PC-3 (cell line): ENCODE data around the gene MKLN1. TPM values are rescaled to one million over a fixed set of nuclear protein-coding genes. Genes with fewer than 3 reads are reported as not detected.
A peak's percentile ranks its signal among the peaks of the same experiment; 100 is the strongest.

Source experiments
- ATAC-seq: fragments of 200-7000 bp; cut with Tn5 transposase; 2 replicates; pipeline ENCODE4 v1.9.1; 2020; ENCODE audit warnings: mild to moderate bottlenecking, moderate library complexity
- BruUV-seq: library from RNA; stranded (reverse); fragments of 400-500 nt; replicated peaks from 2 replicates; lab custom pipeline; 2021; lab: Mats Ljungman, UMichigan
- CTCF ChIA-PET: fragments of 300-600 bp; sonication (Branson Sonifier 250); formaldehyde crosslinking; loops from one replicate; lab custom pipeline; 2022; ENCODE audit warnings: antibody characterized with exemption; lab: Charles Lee
- POLR2A ChIA-PET: fragments of 300-600 bp; sonication (Branson Sonifier 250); formaldehyde crosslinking; loops from one replicate; lab custom pipeline; 2022; ENCODE audit warnings: antibody characterized with exemption; ENCODE audit not compliant: unreplicated experiment; lab: Charles Lee
- DNase-seq: peaks from one replicate; pipeline ENCODE4 v3.0.0-alpha.2; 2015
- H2AFZ ChIP-seq: fragments of 300-600 bp; sonication (generic); 2 replicates; pipeline ENCODE4 v1.6.0; 2016; ENCODE audit warnings: antibody characterized with exemption, low read length
- H3F3A ChIP-seq: fragments of 300-600 bp; sonication (generic); one replicate; pipeline ENCODE4 v1.6.0; 2017; ENCODE audit warnings: antibody characterized with exemption, low read length, control low read depth, mild to moderate bottlenecking; ENCODE audit not compliant: unreplicated experiment
- H3K27ac ChIP-seq: fragments of 300-600 bp; sonication (generic); 2 replicates; pipeline ENCODE4 v1.5.1; 2016; ENCODE audit warnings: mild to moderate bottlenecking, low read length
- H3K27me3 ChIP-seq: fragments of 300-600 bp; sonication (generic); 2 replicates; pipeline ENCODE4 v1.6.1; 2016; ENCODE audit warnings: low read length, mixed read lengths
- H3K36me3 ChIP-seq: fragments of 300-600 bp; sonication (generic); 2 replicates; pipeline ENCODE4 v1.6.1; 2016; ENCODE audit warnings: low read depth, mixed run types, low read length, mixed read lengths
- H3K4me1 ChIP-seq: fragments of 300-600 bp; sonication (generic); 2 replicates; pipeline ENCODE4 v1.5.1; 2016; ENCODE audit warnings: low read length; ENCODE audit not compliant: insufficient read depth
- H3K4me2 ChIP-seq: fragments of 300-600 bp; sonication (generic); 2 replicates; pipeline ENCODE4 v1.6.0; 2016; ENCODE audit warnings: low read length
- H3K4me3 ChIP-seq: fragments of 300-600 bp; sonication (generic); 2 replicates; pipeline ENCODE4 v1.5.1; 2016; ENCODE audit warnings: mild to moderate bottlenecking, low read length, mixed read lengths
- H3K79me2 ChIP-seq: fragments of 300-600 bp; sonication (generic); 2 replicates; pipeline ENCODE4 v1.6.1; 2017; ENCODE audit warnings: low read length, mixed read lengths
- H3K9ac ChIP-seq: fragments of 300-600 bp; sonication (generic); 2 replicates; pipeline ENCODE4 v1.6.0; 2016; ENCODE audit warnings: mild to moderate bottlenecking, low read length
- H3K9me2 ChIP-seq: fragments of 300-600 bp; sonication (generic); replicated peaks from 2 replicates; pipeline ENCODE4 v1.6.1; 2016; ENCODE audit warnings: mixed run types, low read length, mixed read lengths
- H3K9me3 ChIP-seq: fragments of 300-600 bp; sonication (generic); 2 replicates; pipeline ENCODE4 v1.6.1; 2016; ENCODE audit warnings: low read length, mixed read lengths
- H4K20me1 ChIP-seq: fragments of 300-600 bp; sonication (generic); 2 replicates; pipeline ENCODE4 v1.6.1; 2016; ENCODE audit warnings: low read length, mixed read lengths
- CTCF ChIP-seq: fragments of 300-600 bp; sonication (generic); conservative IDR thresholded peaks from 2 replicates; pipeline ENCODE4 v1.5.1; 2017; ENCODE audit warnings: antibody characterized with exemption, low read depth, mild to moderate bottlenecking, low read length
- EZH2 ChIP-seq: fragments of 300-600 bp; sonication (generic); IDR thresholded peaks from one replicate; pipeline ENCODE4 v1.6.1; 2017; ENCODE audit warnings: antibody characterized with exemption, mild to moderate bottlenecking, low read length; ENCODE audit not compliant: unreplicated experiment
- EZH2phosphoT487 ChIP-seq: fragments of 300-600 bp; sonication (generic); IDR thresholded peaks from 2 replicates; pipeline ENCODE4 v1.6.1; 2018; ENCODE audit warnings: mild to moderate bottlenecking, antibody characterized with exemption, low read length, borderline replicate concordance
- intact Hi-C: fragments of 100-400 bp; cut with micrococcal nuclease; formaldehyde crosslinking; loops from 2 replicates; pipeline ENCODE4 v1.9.0; 2023
- total RNA-seq: library from RNA; depleted of rRNA; stranded (reverse); fragments of >200 nt; gene quantifications from 2 replicates; pipeline ENCODE4 v1.2.3, GENCODE V29; 2014

MKLN1 gene
- total RNA-seq, 1 experiment from 2014 or later, result 16.3 TPM

- H3K4me2 ChIP-seq, result no peak overlapping the region
- H3K27ac ChIP-seq, result no peak overlapping the region
- H3K27me3 ChIP-seq, result no peaks in the 10 kb centered on the region
- DNase-seq (peak; percentile 55), ATAC-seq (peak; percentile 69)
- no peaks in the 10 kb centered on the region for H3K36me3 ChIP-seq
- intact Hi-C loops, result no loop called here
- peaks cover 8% of the 10 kb centered on the region; the same call in 1 of the 2 replicates for H3K4me1 ChIP-seq
- peaks cover 94% of the 10 kb centered on the region for H3K79me2 ChIP-seq
- H4K20me1 ChIP-seq, result peaks cover 9% of the 10 kb centered on the region
- BruUV-seq, result no TSS peak
- ChIA-PET POLR2A (interaction anchor here (0.7 kb wide), 1 partner anchor 15 kb away, joined by 4 read pairs; no protein-coding TSS in a partner anchor), CTCF (interaction anchor here (0.5 kb wide), 1 partner anchor 25 kb away, joined by 5 read pairs; no protein-coding TSS in a partner anchor)
- TF ChIP-seq EZH2phosphoT487 (no peak), CTCF (no peak), EZH2 (no peak)
- H3K4me3 ChIP-seq, result no peak overlapping the region
- no peaks in the 10 kb centered on the region for H3K9me2 ChIP-seq
- H3K9ac ChIP-seq, result no peak overlapping the region
- no peaks in the 10 kb centered on the region for H3F3A ChIP-seq
- no peak overlapping the region for H2AFZ ChIP-seq
- no peaks in the 10 kb centered on the region for H3K9me3 ChIP-seq
These were observed 19.4 kb downstream of the MKLN1 start for GRCh38 chr7:131346885-131347592.

- H3F3A ChIP-seq, result no peaks in the 10 kb centered on the region
- H3K27ac ChIP-seq, result no peak overlapping the region
- H3K9ac ChIP-seq, result no peak overlapping the region
- no peak for ATAC-seq
- H2AFZ ChIP-seq, result no peak overlapping the region
- no peak for DNase-seq
- TF ChIP-seq EZH2, result no peak
- TF ChIP-seq EZH2phosphoT487, result no peak
- no peak for TF ChIP-seq CTCF
- H3K9me3 ChIP-seq, result no peaks in the 10 kb centered on the region
- 0 out of 2 replicates have a peak, but pooled peaks cover 9% of the 10 kb centered on the region for H4K20me1 ChIP-seq
- peaks cover 97% of the 10 kb centered on the region for H3K79me2 ChIP-seq
- peaks cover 7% of the 10 kb centered on the region for H3K4me1 ChIP-seq
- intact Hi-C loops, result no loop called here
- no peaks in the 10 kb centered on the region for H3K36me3 ChIP-seq
- ChIA-PET POLR2A (no interaction called here), CTCF (no interaction called here)
- BruUV-seq, result no TSS peak
- no peaks in the 10 kb centered on the region for H3K27me3 ChIP-seq
- no peak overlapping the region for H3K4me2 ChIP-seq
- H3K9me2 ChIP-seq, result no peaks in the 10 kb centered on the region
- H3K4me3 ChIP-seq, result no peak overlapping the region
These were observed 24.4 kb downstream of the MKLN1 start for GRCh38 chr7:131352032-131352431.

GRCh38 chr7:131354390-131354789 lies 26.7 kb downstream of the MKLN1 start:
- no TSS peak for BruUV-seq
- ATAC-seq, result no peak
- Histone ChIP-seq H3K79me2 (peaks cover 97% of the 10 kb centered on the region), H3K4me2 (no peak overlapping the region), H2AFZ (no peak overlapping the region), H4K20me1 (peaks cover 14% of the 10 kb centered on the region; the same call in 1 of the 2 replicates), H3F3A (no peaks in the 10 kb centered on the region), H3K9me2 (no peaks in the 10 kb centered on the region), H3K27ac (no peak overlapping the region), H3K4me1 (peaks cover 4% of the 10 kb centered on the region; the same call in 1 of the 2 replicates), H3K36me3 (no peaks in the 10 kb centered on the region), H3K9ac (no peak overlapping the region), H3K4me3 (no peak overlapping the region), H3K27me3 (no peaks in the 10 kb centered on the region), H3K9me3 (no peaks in the 10 kb centered on the region)
- ChIA-PET POLR2A (no interaction called here), CTCF (no interaction called here)
- DNase-seq, result no peak
- TF ChIP-seq EZH2phosphoT487 (no peak), CTCF (no peak), EZH2 (no peak)
- intact Hi-C loops, result no loop called here
